ENCODE data around the gene CNIH3.

GRCh38 chr1:224753491-224753890 lies 137.4 kb downstream of the CNIH3 start:
- TF ChIP-seq, protein P1, sequence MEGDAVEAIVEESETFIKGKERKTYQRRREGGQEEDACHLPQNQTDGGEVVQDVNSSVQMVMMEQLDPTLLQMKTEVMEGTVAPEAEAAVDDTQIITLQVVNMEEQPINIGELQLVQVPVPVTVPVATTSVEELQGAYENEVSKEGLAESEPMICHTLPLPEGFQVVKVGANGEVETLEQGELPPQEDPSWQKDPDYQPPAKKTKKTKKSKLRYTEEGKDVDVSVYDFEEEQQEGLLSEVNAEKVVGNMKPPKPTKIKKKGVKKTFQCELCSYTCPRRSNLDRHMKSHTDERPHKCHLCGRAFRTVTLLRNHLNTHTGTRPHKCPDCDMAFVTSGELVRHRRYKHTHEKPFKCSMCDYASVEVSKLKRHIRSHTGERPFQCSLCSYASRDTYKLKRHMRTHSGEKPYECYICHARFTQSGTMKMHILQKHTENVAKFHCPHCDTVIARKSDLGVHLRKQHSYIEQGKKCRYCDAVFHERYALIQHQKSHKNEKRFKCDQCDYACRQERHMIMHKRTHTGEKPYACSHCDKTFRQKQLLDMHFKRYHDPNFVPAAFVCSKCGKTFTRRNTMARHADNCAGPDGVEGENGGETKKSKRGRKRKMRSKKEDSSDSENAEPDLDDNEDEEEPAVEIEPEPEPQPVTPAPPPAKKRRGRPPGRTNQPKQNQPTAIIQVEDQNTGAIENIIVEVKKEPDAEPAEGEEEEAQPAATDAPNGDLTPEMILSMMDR (IDR thresholded peaks at IDR 0.05) = no peak
- no peak for TF ChIP-seq POLR2A (IDR thresholded peaks at IDR 0.05)
